ENCODE results near the gene PRKAG3. TPM values are rescaled to one million over a fixed set of nuclear protein-coding genes. Genes with fewer than 3 reads are reported as not detected.

The PRKAG3 gene
- total and polyA plus RNA-seq, 2 experiments from 2014 or later = not detected

DNA sequence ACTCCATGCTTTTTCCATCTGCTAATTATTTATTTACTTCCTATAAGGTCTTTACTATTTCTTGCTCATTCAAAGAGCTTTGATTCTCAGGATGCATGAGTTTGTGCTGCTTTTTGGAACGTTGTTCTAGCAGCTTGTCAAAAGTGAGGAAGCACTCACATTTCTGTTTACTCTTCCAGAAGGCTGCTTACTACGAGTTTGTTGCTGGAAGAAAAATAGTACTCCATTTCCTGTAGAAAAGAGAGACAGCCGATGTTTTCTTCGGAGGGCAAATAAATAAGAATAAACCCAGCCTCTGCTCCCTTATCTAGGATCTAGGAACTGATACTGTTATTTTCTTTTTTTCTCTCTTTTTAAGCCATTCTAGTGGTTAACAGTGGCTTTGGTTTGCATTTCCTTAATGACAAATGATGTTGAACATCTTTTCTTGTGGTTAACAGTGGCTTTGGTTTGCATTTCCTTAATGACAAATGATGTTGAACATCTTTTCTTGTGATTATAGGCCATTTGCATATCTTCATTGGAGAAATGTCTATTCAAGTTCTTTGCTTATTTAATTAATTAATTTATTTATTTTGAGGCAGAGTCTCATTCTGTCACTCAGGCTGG lies 29.1 kb downstream of the PRKAG3 start:
- Histone ChIP-seq H2AFZ (no peak overlapping the region), H3K4me3 (no peak overlapping the region), H3K27ac (no peak overlapping the region), H3K9ac (no peak overlapping the region), H3F3A (ENCODE audit: insufficient read depth) (peaks cover 13% of the 10 kb centered on the region), H3K36me3 (ENCODE audit: low read depth) (no peaks in the 10 kb centered on the region), H3K9me2 (ENCODE audit: insufficient read depth) (no peaks in the 10 kb centered on the region), H3K4me1 (ENCODE audit: insufficient read depth) (peaks cover 18% of the 10 kb centered on the region), H4K20me1 (ENCODE audit: insufficient read depth) (no peaks in the 10 kb centered on the region), H3K4me2 (ENCODE audit: unreplicated experiment) (no peak overlapping the region), H3K27me3 (replicated peaks; ENCODE audit: insufficient read depth) (no peaks in the 10 kb centered on the region), H3K9me3 (ENCODE audit: low read depth) (no peaks in the 10 kb centered on the region), H3K79me2 (ENCODE audit: insufficient read depth) (no peaks in the 10 kb centered on the region)
- TF ChIP-seq EZH2 (IDR thresholded peaks at IDR 0.05; ENCODE audit: insufficient read depth, poor library complexity, severe bottlenecking) (no peak), EZH2phosphoT487 (IDR thresholded peaks at IDR 0.05; ENCODE audit: insufficient read depth, low read depth) (no peak)
- in situ Hi-C loops (cut with MboI) = no loop called here
- no peak for DNase-seq
- WGBS, 2 experiments (ENCODE audit: low coverage in 1 of 2, low lambda C conversion rate in 2 of 2, missing lambda C conversion rate in 2 of 2) = 58 to 61% methylated on average over 4 of the region's 4 CpGs

DNA sequence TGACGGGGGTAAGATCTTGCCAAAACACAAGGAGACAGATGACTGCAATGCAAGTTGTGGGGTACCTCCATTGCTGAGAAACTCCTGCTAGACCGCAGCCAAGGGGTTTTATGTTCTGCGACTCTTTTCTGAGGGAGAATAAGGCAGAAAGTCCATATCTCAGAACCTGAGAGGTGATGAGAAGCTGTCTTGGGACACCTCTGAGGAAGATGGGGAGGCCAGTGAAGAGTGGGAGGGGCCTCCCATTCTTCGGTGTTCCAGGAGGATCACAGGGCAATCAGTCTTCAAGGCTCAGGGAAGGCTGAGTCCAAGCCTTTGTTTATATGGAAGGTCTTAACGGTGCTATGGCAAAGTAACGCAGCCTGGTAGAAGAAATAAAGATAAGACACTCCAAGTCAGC lies 31.6 kb downstream of the PRKAG3 start:
- Histone ChIP-seq H3K79me2 (ENCODE audit: insufficient read depth) (no peaks in the 10 kb centered on the region), H3K9me3 (ENCODE audit: low read depth) (no peaks in the 10 kb centered on the region), H3K4me3 (no peak overlapping the region), H3K9ac (no peak overlapping the region), H3K36me3 (ENCODE audit: low read depth) (no peaks in the 10 kb centered on the region), H3F3A (ENCODE audit: insufficient read depth) (no peaks in the 10 kb centered on the region), H3K9me2 (ENCODE audit: insufficient read depth) (no peaks in the 10 kb centered on the region), H3K27me3 (replicated peaks; ENCODE audit: insufficient read depth) (no peaks in the 10 kb centered on the region), H3K27ac (no peak overlapping the region), H2AFZ (no peak overlapping the region), H3K4me1 (ENCODE audit: insufficient read depth) (no peaks in the 10 kb centered on the region), H4K20me1 (ENCODE audit: insufficient read depth) (no peaks in the 10 kb centered on the region), H3K4me2 (ENCODE audit: unreplicated experiment) (no peak overlapping the region)
- in situ Hi-C loops (cut with MboI) = no loop called here
- TF ChIP-seq EZH2 (IDR thresholded peaks at IDR 0.05; ENCODE audit: insufficient read depth, poor library complexity, severe bottlenecking) (no peak), EZH2phosphoT487 (IDR thresholded peaks at IDR 0.05; ENCODE audit: insufficient read depth, low read depth) (no peak)
- WGBS, 2 experiments (ENCODE audit: low coverage in 1 of 2, low lambda C conversion rate in 2 of 2, missing lambda C conversion rate in 2 of 2) = 63% methylated on average over 6 of the region's 6 CpGs
- DNase-seq = no peak

DNA sequence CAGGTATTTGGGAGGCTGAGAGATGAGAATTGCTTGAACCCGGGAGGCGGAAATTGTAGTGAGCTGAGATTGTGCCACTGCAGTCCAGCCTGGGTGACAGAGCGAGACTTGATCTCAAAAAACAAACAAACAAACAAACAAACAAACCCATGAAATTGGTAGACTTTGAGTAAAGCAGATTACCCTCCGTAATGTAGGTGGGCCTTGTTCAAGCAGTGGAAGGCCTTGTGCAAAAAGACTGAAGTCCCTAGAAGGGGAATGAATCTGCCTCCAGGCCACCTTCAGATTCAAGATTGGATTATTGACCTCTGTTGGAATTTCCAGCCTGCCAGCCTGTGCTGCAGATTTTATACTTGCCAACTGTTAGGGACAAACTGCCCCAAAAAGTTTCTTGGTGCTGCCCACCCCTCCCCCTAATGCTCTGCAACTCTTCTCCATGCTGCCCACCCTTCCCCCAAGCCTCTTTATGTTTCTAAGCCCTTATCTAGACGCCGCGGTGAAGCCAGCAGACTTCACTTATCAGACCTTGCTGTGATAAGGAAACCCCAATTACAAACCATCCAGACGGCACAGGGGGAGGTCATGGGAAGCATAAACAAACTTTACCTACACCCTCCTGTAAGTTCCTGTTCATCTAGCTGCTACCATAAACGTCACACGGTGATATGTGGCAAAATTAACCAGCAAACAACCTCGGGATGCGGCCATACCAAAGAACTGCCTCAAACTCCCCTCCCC lies 32.7 kb downstream of the PRKAG3 start:
- H3K9me3 ChIP-seq (ENCODE audit: low read depth) = no peaks in the 10 kb centered on the region
- no peaks in the 10 kb centered on the region for H3K27me3 ChIP-seq (replicated peaks; ENCODE audit: insufficient read depth)
- H3K9ac ChIP-seq = no peak overlapping the region
- in situ Hi-C loops (cut with MboI) = no loop called here
- H3K4me3 ChIP-seq = no peak overlapping the region
- no peak overlapping the region for H2AFZ ChIP-seq
- no peak for DNase-seq
- H3F3A ChIP-seq (ENCODE audit: insufficient read depth) = no peaks in the 10 kb centered on the region
- no peak overlapping the region for H3K4me2 ChIP-seq (ENCODE audit: unreplicated experiment)
- no peaks in the 10 kb centered on the region for H3K9me2 ChIP-seq (ENCODE audit: insufficient read depth)
- H3K79me2 ChIP-seq (ENCODE audit: insufficient read depth) = no peaks in the 10 kb centered on the region
- no peak overlapping the region for H3K27ac ChIP-seq
- H3K36me3 ChIP-seq (ENCODE audit: low read depth) = no peaks in the 10 kb centered on the region
- no peaks in the 10 kb centered on the region for H4K20me1 ChIP-seq (ENCODE audit: insufficient read depth)
- WGBS, 2 experiments (ENCODE audit: low coverage in 1 of 2, low lambda C conversion rate in 2 of 2, missing lambda C conversion rate in 2 of 2) = 76 to 78% methylated on average over 12 of the region's 12 CpGs
- H3K4me1 ChIP-seq (ENCODE audit: insufficient read depth) = no peaks in the 10 kb centered on the region
- no peak for TF ChIP-seq EZH2 (IDR thresholded peaks at IDR 0.05; ENCODE audit: insufficient read depth, poor library complexity, severe bottlenecking)
- TF ChIP-seq EZH2phosphoT487 (IDR thresholded peaks at IDR 0.05; ENCODE audit: insufficient read depth, low read depth) = no peak

GRCh38 chr2:218796691-218797090 lies 34.9 kb downstream of the PRKAG3 start:
- TF ChIP-seq EZH2phosphoT487 (IDR thresholded peaks at IDR 0.05; ENCODE audit: insufficient read depth, low read depth) (no peak), EZH2 (IDR thresholded peaks at IDR 0.05; ENCODE audit: insufficient read depth, poor library complexity, severe bottlenecking) (no peak)
- no peaks in the 10 kb centered on the region for H3F3A ChIP-seq (ENCODE audit: insufficient read depth)
- no peaks in the 10 kb centered on the region for H3K9me2 ChIP-seq (ENCODE audit: insufficient read depth)
- H3K27me3 ChIP-seq (replicated peaks; ENCODE audit: insufficient read depth) = no peaks in the 10 kb centered on the region
- H3K4me1 ChIP-seq (ENCODE audit: insufficient read depth) = no peaks in the 10 kb centered on the region
- no peak for DNase-seq
- 74 to 83% methylated on average over 4 of the region's 4 CpGs for WGBS, 2 experiments (ENCODE audit: low coverage in 1 of 2, low lambda C conversion rate in 2 of 2, missing lambda C conversion rate in 2 of 2)
- H3K9ac ChIP-seq = no peak overlapping the region
- no peaks in the 10 kb centered on the region for H3K9me3 ChIP-seq (ENCODE audit: low read depth)
- H3K36me3 ChIP-seq (ENCODE audit: low read depth) = no peaks in the 10 kb centered on the region
- no peaks in the 10 kb centered on the region for H4K20me1 ChIP-seq (ENCODE audit: insufficient read depth)
- H2AFZ ChIP-seq = no peak overlapping the region
- H3K4me2 ChIP-seq (ENCODE audit: unreplicated experiment) = no peak overlapping the region
- H3K27ac ChIP-seq = no peak overlapping the region
- no peak overlapping the region for H3K4me3 ChIP-seq
- in situ Hi-C loops (cut with MboI) = no loop called here
- no peaks in the 10 kb centered on the region for H3K79me2 ChIP-seq (ENCODE audit: insufficient read depth)
